NCI-H1694 treated with DMSO at 0.1 percent for 48 hours (cell line): ENCODE measurements around the gene PPP1R1C.
A peak's percentile ranks its signal among the peaks of the same experiment; 100 is the strongest.
"Not testable (repeated sequence)": the region's sequence is repeated elsewhere in the genome, so short reads cannot be mapped to it uniquely, and the experiment has no call there.

Experiments
- DNase-seq: peaks from one replicate; lab custom pipeline; 2025; lab: John Stamatoyannopoulos, UW

PPP1R1C gene

GRCh38 chr2:182015334-182016109 lies 29.9 kb downstream of the PPP1R1C start:
- no peak for DNase-seq

- no peak for DNase-seq
Observed at GRCh38 chr2:182018218-182018617, 32.6 kb downstream of the PPP1R1C start.

GRCh38 chr2:182019731-182020130 lies 34.1 kb downstream of the PPP1R1C start:
- no peak for DNase-seq

- DNase-seq, result no peak
Observed at GRCh38 chr2:182020286-182021070, 34.8 kb downstream of the PPP1R1C start.

GRCh38 chr2:182023235-182023634 lies 37.6 kb downstream of the PPP1R1C start:
- no peak for DNase-seq

GRCh38 chr2:182030875-182031274 lies 45.2 kb downstream of the PPP1R1C start:
- not testable (repeated sequence) for DNase-seq

- DNase-seq, result no peak
Observed at GRCh38 chr2:182031956-182032355, 46.3 kb downstream of the PPP1R1C start.

GRCh38 chr2:182033449-182033848 lies 47.8 kb downstream of the PPP1R1C start:
- no peak for DNase-seq

GRCh38 chr2:182038576-182038975 lies 52.9 kb downstream of the PPP1R1C start:
- no peak for DNase-seq

GRCh38 chr2:182043021-182043420 lies 57.4 kb downstream of the PPP1R1C start:
- DNase-seq, result no peak

GRCh38 chr2:182043861-182044260 lies 58.2 kb downstream of the PPP1R1C start:
- no peak for DNase-seq

- DNase-seq, result no peak
Observed at GRCh38 chr2:182047544-182047943, 61.9 kb downstream of the PPP1R1C start.

- no peak for DNase-seq
Observed at GRCh38 chr2:182048088-182048487, 62.4 kb downstream of the PPP1R1C start.

GRCh38 chr2:182048621-182049020 lies 63.0 kb downstream of the PPP1R1C start:
- DNase-seq, result no peak

GRCh38 chr2:182049372-182050148 lies 63.9 kb downstream of the PPP1R1C start:
- DNase-seq, result no peak

GRCh38 chr2:182050333-182051135 lies 64.9 kb downstream of the PPP1R1C start:
- no peak for DNase-seq

- DNase-seq, result no peak
Observed at GRCh38 chr2:182055993-182056392, 70.3 kb downstream of the PPP1R1C start.

GRCh38 chr2:182057002-182057401 lies 71.3 kb downstream of the PPP1R1C start:
- DNase-seq, result peak; percentile 40

GRCh38 chr2:182058056-182058455 lies 72.4 kb downstream of the PPP1R1C start:
- DNase-seq, result no peak

- DNase-seq, result no peak
Observed at GRCh38 chr2:182061739-182062138, 76.1 kb downstream of the PPP1R1C start.

- DNase-seq, result no peak
Observed at GRCh38 chr2:182062329-182062972, 76.8 kb downstream of the PPP1R1C start.
